ENCODE results near the gene BANK1. TPM values are rescaled to one million over a fixed set of nuclear protein-coding genes. Genes with fewer than 3 reads are reported as not detected.

Gene BANK1
- total RNA-seq, 3 donors from 2014 or later (not counting 1 experiment from before 2014, with no cell fraction given): 2.1 to 3.0 (median 2.4) TPM

DNA sequence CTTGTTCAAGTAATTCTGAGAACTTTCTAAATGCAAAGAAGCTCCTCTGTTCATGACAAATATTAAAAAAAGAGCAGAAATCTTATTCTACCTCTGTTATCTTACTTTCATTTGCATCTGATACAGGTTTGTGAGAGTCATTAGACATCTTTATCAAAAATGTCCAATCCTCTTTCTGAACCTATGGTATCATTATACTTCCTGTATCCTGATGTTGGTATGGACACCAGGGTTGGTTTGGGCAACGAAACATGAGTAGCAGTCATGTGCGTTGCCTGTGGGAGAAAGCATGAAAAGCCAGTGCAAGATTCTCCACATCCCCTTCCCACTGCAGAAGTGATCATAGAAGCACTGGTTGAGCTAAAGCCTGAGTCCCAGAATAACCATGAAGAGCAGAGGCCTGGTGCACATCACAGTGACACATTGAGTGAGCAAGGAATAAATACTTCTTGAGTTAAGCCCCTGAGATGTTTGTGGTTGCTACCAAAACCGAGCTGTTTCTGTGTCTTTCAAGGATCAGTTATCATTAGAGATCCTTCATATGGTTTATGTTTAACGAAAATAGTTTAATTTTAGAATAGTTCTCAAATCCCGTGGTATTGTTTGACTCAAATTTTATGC is 197.2 kb downstream of the BANK1 start:
- Histone ChIP-seq H3K9me3 (ENCODE audit: control insufficient read depth, insufficient read depth, low read length) (no peaks in the 10 kb centered on the region), H3K27me3 (ENCODE audit: control insufficient read depth, insufficient read depth, low read length) (no peaks in the 10 kb centered on the region), H3K36me3 (ENCODE audit: control insufficient read depth, insufficient read depth, low read length) (no peaks in the 10 kb centered on the region), H3K27ac (ENCODE audit: low read length) (no peak overlapping the region), H3K4me3 (ENCODE audit: low read length) (no peak overlapping the region), H3K4me1 (ENCODE audit: control insufficient read depth, insufficient read depth, low read length) (no peaks in the 10 kb centered on the region)
- Mint-ChIP-seq H3K9me3 (peaks cover 0 to 3% of the 10 kb centered on the region in 2 donors), H3K36me3 (no peaks in the 10 kb centered on the region), H3K27ac (no peak overlapping the region), H3K27me3 (ENCODE audit: low read depth in 2 of 2) (no peaks in the 10 kb centered on the region), H3K4me1 (no peaks in the 10 kb centered on the region), H3K4me3 (no peak overlapping the region)
- WGBS (ENCODE audit: insufficient coverage): 79% methylated on average over 2 of the region's 5 CpGs
- intact Hi-C loops (cut with micrococcal nuclease): no loop called here
- ATAC-seq (no peak), DNase-seq (no peak)
- TF ChIP-seq, protein P1, sequence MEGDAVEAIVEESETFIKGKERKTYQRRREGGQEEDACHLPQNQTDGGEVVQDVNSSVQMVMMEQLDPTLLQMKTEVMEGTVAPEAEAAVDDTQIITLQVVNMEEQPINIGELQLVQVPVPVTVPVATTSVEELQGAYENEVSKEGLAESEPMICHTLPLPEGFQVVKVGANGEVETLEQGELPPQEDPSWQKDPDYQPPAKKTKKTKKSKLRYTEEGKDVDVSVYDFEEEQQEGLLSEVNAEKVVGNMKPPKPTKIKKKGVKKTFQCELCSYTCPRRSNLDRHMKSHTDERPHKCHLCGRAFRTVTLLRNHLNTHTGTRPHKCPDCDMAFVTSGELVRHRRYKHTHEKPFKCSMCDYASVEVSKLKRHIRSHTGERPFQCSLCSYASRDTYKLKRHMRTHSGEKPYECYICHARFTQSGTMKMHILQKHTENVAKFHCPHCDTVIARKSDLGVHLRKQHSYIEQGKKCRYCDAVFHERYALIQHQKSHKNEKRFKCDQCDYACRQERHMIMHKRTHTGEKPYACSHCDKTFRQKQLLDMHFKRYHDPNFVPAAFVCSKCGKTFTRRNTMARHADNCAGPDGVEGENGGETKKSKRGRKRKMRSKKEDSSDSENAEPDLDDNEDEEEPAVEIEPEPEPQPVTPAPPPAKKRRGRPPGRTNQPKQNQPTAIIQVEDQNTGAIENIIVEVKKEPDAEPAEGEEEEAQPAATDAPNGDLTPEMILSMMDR (IDR thresholded peaks at IDR 0.05): no peak

GRCh38 chr4:101989551-101989950 is 199.0 kb downstream of the BANK1 start:
- H3K4me3 Mint-ChIP-seq: no peak overlapping the region
- H3K9me3 ChIP-seq (ENCODE audit: control insufficient read depth, insufficient read depth, low read length): no peaks in the 10 kb centered on the region
- WGBS (ENCODE audit: insufficient coverage): 86% methylated on average over 3 of the region's 3 CpGs
- no peak overlapping the region for H3K27ac ChIP-seq (ENCODE audit: low read length)
- no peaks in the 10 kb centered on the region for H3K36me3 Mint-ChIP-seq
- no peak for ATAC-seq
- H3K27ac Mint-ChIP-seq: no peak overlapping the region
- TF ChIP-seq, protein P1 (IDR thresholded peaks at IDR 0.05): no peak
- DNase-seq: no peak
- H3K4me1 ChIP-seq (ENCODE audit: control insufficient read depth, insufficient read depth, low read length): no peaks in the 10 kb centered on the region
- no peak overlapping the region for H3K4me3 ChIP-seq (ENCODE audit: low read length)
- peaks cover 0 to 3% of the 10 kb centered on the region in 2 donors for H3K9me3 Mint-ChIP-seq
- no peaks in the 10 kb centered on the region for H3K27me3 ChIP-seq (ENCODE audit: control insufficient read depth, insufficient read depth, low read length)
- intact Hi-C loops (cut with micrococcal nuclease): no loop called here
- H3K36me3 ChIP-seq (ENCODE audit: control insufficient read depth, insufficient read depth, low read length): no peaks in the 10 kb centered on the region
- no peaks in the 10 kb centered on the region for H3K27me3 Mint-ChIP-seq (ENCODE audit: low read depth in 2 of 2)
- no peaks in the 10 kb centered on the region for H3K4me1 Mint-ChIP-seq

GRCh38 chr4:101992446-101992845 is 201.9 kb downstream of the BANK1 start:
- no peak overlapping the region for H3K4me3 ChIP-seq (ENCODE audit: low read length)
- no peak overlapping the region for H3K27ac ChIP-seq (ENCODE audit: low read length)
- TF ChIP-seq, protein P1 (IDR thresholded peaks at IDR 0.05): no peak
- no peak for ATAC-seq
- H3K9me3 ChIP-seq (ENCODE audit: control insufficient read depth, insufficient read depth, low read length): no peaks in the 10 kb centered on the region
- H3K36me3 ChIP-seq (ENCODE audit: control insufficient read depth, insufficient read depth, low read length): no peaks in the 10 kb centered on the region
- no peaks in the 10 kb centered on the region for H3K36me3 Mint-ChIP-seq
- no peak overlapping the region for H3K27ac Mint-ChIP-seq
- no peaks in the 10 kb centered on the region for H3K9me3 Mint-ChIP-seq
- H3K4me1 Mint-ChIP-seq: no peaks in the 10 kb centered on the region
- intact Hi-C loops (cut with micrococcal nuclease): no loop called here
- WGBS (ENCODE audit: insufficient coverage): 88% methylated on average over 2 of the region's 2 CpGs
- no peak overlapping the region for H3K4me3 Mint-ChIP-seq
- no peaks in the 10 kb centered on the region for H3K27me3 ChIP-seq (ENCODE audit: control insufficient read depth, insufficient read depth, low read length)
- DNase-seq: no peak
- no peaks in the 10 kb centered on the region for H3K4me1 ChIP-seq (ENCODE audit: control insufficient read depth, insufficient read depth, low read length)
- no peaks in the 10 kb centered on the region for H3K27me3 Mint-ChIP-seq (ENCODE audit: low read depth in 2 of 2)
